Suprapubic skin (tissue), 4 donors: ENCODE measurements around the gene CEP85. TPM values are rescaled to one million over a fixed set of nuclear protein-coding genes. Genes with fewer than 3 reads are reported as not detected.

Experiments used
- DNase-seq, 2 donors: peaks; one replicate each; pipeline ENCODE4 v3.0.0-alpha.2; 2019; ENCODE audit warnings: low spot score in 2 of 2
- H3K27ac ChIP-seq: fragments of 200-600 bp; sonication (generic); one replicate; pipeline ENCODE4 v1.5.1; 2019
- H3K27me3 ChIP-seq: fragments of 200-600 bp; sonication (generic); one replicate; pipeline ENCODE4 v1.5.1; 2019
- H3K36me3 ChIP-seq: fragments of 200-600 bp; sonication (generic); one replicate; pipeline ENCODE4 v1.5.1; 2019
- H3K4me1 ChIP-seq: fragments of 200-600 bp; sonication (generic); one replicate; pipeline ENCODE4 v1.5.1; 2019
- H3K4me3 ChIP-seq: fragments of 200-600 bp; sonication (generic); one replicate; pipeline ENCODE4 v1.5.1; 2019; ENCODE audit warnings: mild to moderate bottlenecking
- H3K9me3 ChIP-seq: fragments of 200-600 bp; sonication (generic); one replicate; pipeline ENCODE4 v1.5.1; 2019
- EP300 ChIP-seq: sonication (generic); formaldehyde crosslinking; IDR thresholded peaks from one replicate; pipeline ENCODE4 v1.6.1; 2017; ENCODE audit warnings: antibody characterized with exemption
- POLR2A ChIP-seq, 2 donors: fragments of 450-650 bp; IDR thresholded peaks; one replicate each; pipeline ENCODE4 v1.6.1; 2017; ENCODE audit warnings: antibody characterized with exemption in 2 of 2, mild to moderate bottlenecking in 2 of 2, moderate library complexity in 2 of 2
- POLR2AphosphoS5 ChIP-seq, 3 donors: sonication (generic); formaldehyde crosslinking; IDR thresholded peaks; one replicate each; pipeline ENCODE4 v1.6.1; 2017; ENCODE audit warnings: antibody characterized with exemption in 3 of 3
- WGBS: methylation state at CpG from one replicate; pipeline ENCODE4 v1.1.5; 2018; 5-methylcytosine and 5-hydroxymethylcytosine counted together
- total RNA-seq, 4 donors: library from RNA; depleted of rRNA; stranded (reverse); fragments of >200 nt; gene quantifications; one replicate each; pipeline ENCODE4 v1.1.0, GENCODE V29; 2016
- TF ChIP-seq, protein P1 (sequence below), 2 donors: fragments of 200-600 bp in 1 of 2; fragments of 450-650 bp in 1 of 2; sonication (generic) in 1 of 2; IDR thresholded peaks; one replicate each; pipeline ENCODE4 v1.5.1; 2016 to 2019; ENCODE audit warnings: antibody characterized with exemption in 2 of 2, mild to moderate bottlenecking in 1 of 2, moderate library complexity in 1 of 2

The CEP85 gene
- total RNA-seq, 4 donors from 2014 or later = 18.2 to 27.8 (median 18.7) TPM

DNA sequence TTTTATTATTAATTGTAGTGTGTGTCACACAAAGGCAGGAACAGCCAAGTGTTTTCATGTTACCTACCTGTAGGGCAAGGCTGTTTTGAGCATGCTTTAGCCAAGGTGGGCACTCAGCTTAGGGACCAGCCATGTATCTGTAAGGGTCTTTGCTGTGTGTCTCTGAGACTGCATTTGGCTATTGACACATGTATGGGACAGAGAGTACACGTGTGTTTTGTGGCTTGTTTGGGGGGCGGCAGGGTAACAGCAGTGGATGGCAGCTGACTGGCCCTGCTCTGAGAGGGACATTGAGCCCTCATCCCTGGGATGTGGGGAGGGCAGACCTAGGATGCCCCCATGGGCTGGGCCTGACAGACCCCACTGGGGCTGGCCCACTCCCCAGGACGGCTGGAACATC lies 36.7 kb upstream of the CEP85 start:
- H3K27ac ChIP-seq = no peak overlapping the region
- 93% methylated on average over 3 of the region's 3 CpGs for WGBS
- H3K4me1 ChIP-seq = peaks cover 8% of the 10 kb centered on the region
- no peaks in the 10 kb centered on the region for H3K9me3 ChIP-seq
- H3K4me3 ChIP-seq = no peak overlapping the region
- no peaks in the 10 kb centered on the region for H3K27me3 ChIP-seq
- DNase-seq = no peak
- H3K36me3 ChIP-seq = no peaks in the 10 kb centered on the region
- TF ChIP-seq EP300 = no peak
- no peak for TF ChIP-seq POLR2A (IDR thresholded peaks at IDR 0.05)
- no peak for TF ChIP-seq POLR2AphosphoS5 (IDR thresholded peaks at IDR 0.05)
- TF ChIP-seq, protein P1, sequence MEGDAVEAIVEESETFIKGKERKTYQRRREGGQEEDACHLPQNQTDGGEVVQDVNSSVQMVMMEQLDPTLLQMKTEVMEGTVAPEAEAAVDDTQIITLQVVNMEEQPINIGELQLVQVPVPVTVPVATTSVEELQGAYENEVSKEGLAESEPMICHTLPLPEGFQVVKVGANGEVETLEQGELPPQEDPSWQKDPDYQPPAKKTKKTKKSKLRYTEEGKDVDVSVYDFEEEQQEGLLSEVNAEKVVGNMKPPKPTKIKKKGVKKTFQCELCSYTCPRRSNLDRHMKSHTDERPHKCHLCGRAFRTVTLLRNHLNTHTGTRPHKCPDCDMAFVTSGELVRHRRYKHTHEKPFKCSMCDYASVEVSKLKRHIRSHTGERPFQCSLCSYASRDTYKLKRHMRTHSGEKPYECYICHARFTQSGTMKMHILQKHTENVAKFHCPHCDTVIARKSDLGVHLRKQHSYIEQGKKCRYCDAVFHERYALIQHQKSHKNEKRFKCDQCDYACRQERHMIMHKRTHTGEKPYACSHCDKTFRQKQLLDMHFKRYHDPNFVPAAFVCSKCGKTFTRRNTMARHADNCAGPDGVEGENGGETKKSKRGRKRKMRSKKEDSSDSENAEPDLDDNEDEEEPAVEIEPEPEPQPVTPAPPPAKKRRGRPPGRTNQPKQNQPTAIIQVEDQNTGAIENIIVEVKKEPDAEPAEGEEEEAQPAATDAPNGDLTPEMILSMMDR (IDR thresholded peaks at IDR 0.05) = no peak

DNA sequence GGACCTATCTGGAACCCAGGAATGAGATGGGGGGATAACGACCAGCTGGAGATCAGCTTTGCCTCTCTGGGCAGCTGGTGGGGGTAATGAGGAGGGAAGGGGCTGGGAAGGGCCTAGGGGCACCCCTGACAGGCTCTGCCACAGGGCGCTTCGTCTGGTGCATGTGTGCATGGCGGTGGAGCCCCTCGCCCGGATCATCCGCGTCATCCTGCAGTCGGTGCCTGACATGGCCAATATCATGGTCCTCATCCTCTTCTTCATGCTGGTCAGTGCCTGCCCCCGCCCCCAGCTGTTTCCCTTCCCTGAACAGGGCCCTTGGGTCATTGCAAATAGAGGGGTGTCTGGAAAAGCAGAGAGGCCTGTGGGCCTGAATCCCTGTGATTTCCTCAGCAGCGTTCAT lies 36.2 kb upstream of the CEP85 start:
- DNase-seq = no peak
- TF ChIP-seq, protein P1 (IDR thresholded peaks at IDR 0.05) = no peak
- TF ChIP-seq POLR2AphosphoS5 (IDR thresholded peaks at IDR 0.05) (no peak), POLR2A (IDR thresholded peaks at IDR 0.05) (no peak), EP300 (no peak)
- no peak overlapping the region for H3K27ac ChIP-seq
- no peaks in the 10 kb centered on the region for H3K9me3 ChIP-seq
- H3K27me3 ChIP-seq = no peaks in the 10 kb centered on the region
- no peak overlapping the region for H3K4me3 ChIP-seq
- peaks cover 8% of the 10 kb centered on the region for H3K4me1 ChIP-seq
- no peaks in the 10 kb centered on the region for H3K36me3 ChIP-seq
- 87% methylated on average over 11 of the region's 11 CpGs for WGBS

GRCh38 chr1:26200413-26200812 lies 33.6 kb upstream of the CEP85 start:
- Histone ChIP-seq H3K9me3 (no peaks in the 10 kb centered on the region), H3K27ac (no peak overlapping the region), H3K4me1 (peaks cover 8% of the 10 kb centered on the region), H3K36me3 (no peaks in the 10 kb centered on the region), H3K4me3 (no peak overlapping the region), H3K27me3 (no peaks in the 10 kb centered on the region)
- DNase-seq = no peak
- WGBS = 79% methylated on average over 5 of the region's 5 CpGs
- TF ChIP-seq, protein P1 (IDR thresholded peaks at IDR 0.05) = no peak
- TF ChIP-seq EP300 (no peak), POLR2A (IDR thresholded peaks at IDR 0.05) (no peak), POLR2AphosphoS5 (IDR thresholded peaks at IDR 0.05) (no peak)

DNA sequence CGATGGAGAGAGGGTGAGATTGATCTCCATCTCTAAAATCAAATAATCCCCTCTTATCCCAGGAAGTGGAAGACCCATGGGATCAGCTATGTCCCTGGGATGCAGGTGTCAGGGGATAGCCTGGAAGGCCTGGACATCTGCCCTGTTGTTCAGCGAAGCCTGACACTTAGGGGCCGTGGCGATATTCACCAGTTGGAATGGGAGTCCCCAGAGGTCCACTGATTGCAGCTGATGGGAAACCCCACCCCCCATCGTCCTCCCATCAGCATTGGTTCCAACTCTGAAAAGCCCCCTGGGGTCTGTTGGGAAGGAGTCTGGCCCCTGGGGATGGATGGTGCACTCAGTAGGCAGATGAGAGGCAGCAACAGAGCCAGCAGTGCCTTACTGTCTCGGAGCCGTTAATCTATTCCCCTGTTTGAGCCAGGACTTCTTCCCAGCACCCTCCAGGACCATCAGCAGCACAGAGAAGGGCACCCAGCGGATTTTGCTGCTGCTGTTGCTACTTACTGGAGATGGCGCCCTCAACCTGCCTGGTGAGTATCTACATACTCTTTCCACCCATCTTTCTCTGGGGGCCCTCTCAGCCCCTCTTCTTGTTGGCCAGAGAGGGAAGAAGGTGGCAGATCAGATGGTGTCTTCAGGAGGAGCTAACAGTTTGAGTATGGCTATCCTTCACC lies 30.2 kb upstream of the CEP85 start:
- Histone ChIP-seq H3K9me3 (no peaks in the 10 kb centered on the region), H3K27me3 (no peaks in the 10 kb centered on the region), H3K4me1 (peaks cover 8% of the 10 kb centered on the region), H3K36me3 (no peaks in the 10 kb centered on the region), H3K4me3 (no peak overlapping the region), H3K27ac (no peak overlapping the region)
- DNase-seq = no peak
- WGBS = 100% methylated on average over 2 of the region's 9 CpGs
- TF ChIP-seq, protein P1 (IDR thresholded peaks at IDR 0.05) = no peak
- TF ChIP-seq EP300 (no peak), POLR2AphosphoS5 (IDR thresholded peaks at IDR 0.05) (no peak), POLR2A (IDR thresholded peaks at IDR 0.05) (no peak)

GRCh38 chr1:26210147-26210870 lies 23.7 kb upstream of the CEP85 start:
- Histone ChIP-seq H3K9me3 (no peaks in the 10 kb centered on the region), H3K36me3 (no peaks in the 10 kb centered on the region), H3K27ac (no peak overlapping the region), H3K4me1 (no peaks in the 10 kb centered on the region), H3K27me3 (no peaks in the 10 kb centered on the region), H3K4me3 (no peak overlapping the region)
- no peak for DNase-seq
- TF ChIP-seq POLR2AphosphoS5 (IDR thresholded peaks at IDR 0.05) (no peak), POLR2A (IDR thresholded peaks at IDR 0.05) (no peak), EP300 (no peak)
- TF ChIP-seq, protein P1 (IDR thresholded peaks at IDR 0.05) = no peak
- 75% methylated on average over 5 of the region's 5 CpGs for WGBS
